ENCODE data around the gene INHA.

DNA sequence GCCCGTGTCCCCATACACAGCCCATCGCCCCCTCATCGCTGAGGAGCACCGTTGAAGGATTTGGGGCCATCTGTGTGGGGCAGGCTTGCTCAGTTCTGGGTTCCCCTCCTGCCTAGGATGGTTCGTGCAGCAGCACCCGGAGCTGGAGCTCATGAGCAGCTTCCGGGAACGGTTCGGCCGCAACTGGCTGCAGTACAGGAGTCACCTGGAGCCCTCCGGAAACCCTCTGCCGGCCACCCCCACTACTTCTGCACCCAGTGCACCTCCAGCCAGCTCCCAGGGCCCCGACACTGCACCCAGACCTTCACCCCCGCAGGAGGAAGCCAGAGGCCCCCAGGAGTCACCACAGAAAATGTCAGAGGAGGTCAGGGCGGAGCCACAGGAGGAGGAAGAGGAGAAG is 35.8 kb downstream of the INHA start:
- TF ChIP-seq, protein P1, sequence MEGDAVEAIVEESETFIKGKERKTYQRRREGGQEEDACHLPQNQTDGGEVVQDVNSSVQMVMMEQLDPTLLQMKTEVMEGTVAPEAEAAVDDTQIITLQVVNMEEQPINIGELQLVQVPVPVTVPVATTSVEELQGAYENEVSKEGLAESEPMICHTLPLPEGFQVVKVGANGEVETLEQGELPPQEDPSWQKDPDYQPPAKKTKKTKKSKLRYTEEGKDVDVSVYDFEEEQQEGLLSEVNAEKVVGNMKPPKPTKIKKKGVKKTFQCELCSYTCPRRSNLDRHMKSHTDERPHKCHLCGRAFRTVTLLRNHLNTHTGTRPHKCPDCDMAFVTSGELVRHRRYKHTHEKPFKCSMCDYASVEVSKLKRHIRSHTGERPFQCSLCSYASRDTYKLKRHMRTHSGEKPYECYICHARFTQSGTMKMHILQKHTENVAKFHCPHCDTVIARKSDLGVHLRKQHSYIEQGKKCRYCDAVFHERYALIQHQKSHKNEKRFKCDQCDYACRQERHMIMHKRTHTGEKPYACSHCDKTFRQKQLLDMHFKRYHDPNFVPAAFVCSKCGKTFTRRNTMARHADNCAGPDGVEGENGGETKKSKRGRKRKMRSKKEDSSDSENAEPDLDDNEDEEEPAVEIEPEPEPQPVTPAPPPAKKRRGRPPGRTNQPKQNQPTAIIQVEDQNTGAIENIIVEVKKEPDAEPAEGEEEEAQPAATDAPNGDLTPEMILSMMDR (IDR thresholded peaks at IDR 0.05), result no peak
- TF ChIP-seq POLR2A (IDR thresholded peaks at IDR 0.05), result no peak

Measured in thyroid gland (tissue), 4 donors.